ENCODE data around the gene UBIAD1. TPM values are rescaled to one million over a fixed set of nuclear protein-coding genes. Genes with fewer than 3 reads are reported as not detected.

UBIAD1 gene
- total RNA-seq, 6 donors from 2014 or later: 5.9 to 20.8 (median 15.7) TPM

DNA sequence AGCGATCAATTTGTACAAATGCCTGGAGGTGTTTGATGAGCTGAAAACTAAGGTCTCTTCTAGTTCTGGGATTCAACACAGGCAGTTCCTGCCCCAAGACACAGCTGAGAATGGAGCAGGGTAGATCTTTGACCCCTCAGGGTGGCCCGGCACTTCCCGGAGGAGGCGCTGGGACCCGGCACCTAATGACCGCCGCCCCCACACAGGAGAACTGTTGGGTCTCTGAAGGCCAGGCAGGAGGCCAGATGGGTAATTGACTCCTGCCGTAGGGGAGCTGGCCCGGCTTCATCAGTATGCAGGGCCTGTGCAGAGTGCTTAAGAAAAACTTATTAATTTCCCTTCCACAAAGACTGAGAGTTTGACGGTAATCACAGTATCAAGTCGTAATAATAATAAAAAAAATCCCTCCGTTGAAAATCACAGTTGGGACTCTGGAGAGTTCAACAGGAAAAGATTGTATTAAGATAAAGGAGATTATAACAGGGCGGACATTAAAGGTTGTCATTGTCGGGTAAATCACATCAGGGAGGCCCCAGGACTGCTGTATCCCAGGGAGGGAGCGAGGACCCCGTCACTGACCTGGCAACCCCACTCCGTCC lies 51.7 kb downstream of the UBIAD1 start:
- WGBS, 2 donors: 59 to 62% methylated on average over 14 to 17 of the region's 17 CpGs
- DNase-seq: no peak

DNA sequence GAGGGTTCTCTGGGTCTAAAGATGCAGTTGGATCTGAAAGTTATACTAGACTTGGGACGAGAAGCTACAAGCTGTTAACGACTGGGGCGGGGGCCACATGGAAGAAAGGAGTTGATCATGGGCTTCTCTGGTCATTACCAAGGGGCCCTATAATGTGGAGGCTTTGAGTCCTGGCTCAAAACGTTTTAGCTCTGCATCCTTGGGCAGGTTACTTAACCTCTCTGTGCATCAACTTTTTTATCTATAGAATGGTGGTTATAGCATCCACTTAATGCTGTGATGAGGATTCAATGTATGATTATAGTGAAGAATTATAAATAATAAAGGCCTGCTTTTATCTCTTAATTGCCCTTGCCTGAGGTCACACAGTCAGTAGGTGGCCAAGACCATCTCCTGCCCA lies 53.1 kb downstream of the UBIAD1 start:
- TF ChIP-seq POLR2AphosphoS5 (IDR thresholded peaks at IDR 0.05) (no peak), POLR2A (IDR thresholded peaks at IDR 0.05) (no peak)
- TF ChIP-seq, protein P1, sequence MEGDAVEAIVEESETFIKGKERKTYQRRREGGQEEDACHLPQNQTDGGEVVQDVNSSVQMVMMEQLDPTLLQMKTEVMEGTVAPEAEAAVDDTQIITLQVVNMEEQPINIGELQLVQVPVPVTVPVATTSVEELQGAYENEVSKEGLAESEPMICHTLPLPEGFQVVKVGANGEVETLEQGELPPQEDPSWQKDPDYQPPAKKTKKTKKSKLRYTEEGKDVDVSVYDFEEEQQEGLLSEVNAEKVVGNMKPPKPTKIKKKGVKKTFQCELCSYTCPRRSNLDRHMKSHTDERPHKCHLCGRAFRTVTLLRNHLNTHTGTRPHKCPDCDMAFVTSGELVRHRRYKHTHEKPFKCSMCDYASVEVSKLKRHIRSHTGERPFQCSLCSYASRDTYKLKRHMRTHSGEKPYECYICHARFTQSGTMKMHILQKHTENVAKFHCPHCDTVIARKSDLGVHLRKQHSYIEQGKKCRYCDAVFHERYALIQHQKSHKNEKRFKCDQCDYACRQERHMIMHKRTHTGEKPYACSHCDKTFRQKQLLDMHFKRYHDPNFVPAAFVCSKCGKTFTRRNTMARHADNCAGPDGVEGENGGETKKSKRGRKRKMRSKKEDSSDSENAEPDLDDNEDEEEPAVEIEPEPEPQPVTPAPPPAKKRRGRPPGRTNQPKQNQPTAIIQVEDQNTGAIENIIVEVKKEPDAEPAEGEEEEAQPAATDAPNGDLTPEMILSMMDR (IDR thresholded peaks at IDR 0.05): no peak
- 80 to 86% methylated on average over 4 of the region's 4 CpGs for WGBS, 2 donors
- no peak for DNase-seq
- Histone ChIP-seq H3K36me3 (no peaks in the 10 kb centered on the region), H3K4me1 (no peaks in the 10 kb centered on the region), H3K9me3 (no peaks in the 10 kb centered on the region), H3K4me3 (no peak overlapping the region), H3K27ac (no peak overlapping the region), H3K27me3 (no peaks in the 10 kb centered on the region)
- ATAC-seq (ENCODE audit: low FRiP score in 2 of 2): no peak

More for the DNA sequence above, 51.7 kb downstream of the UBIAD1 start:
- no peak overlapping the region for H3K27ac ChIP-seq
- H3K27me3 ChIP-seq: no peaks in the 10 kb centered on the region
- no peaks in the 10 kb centered on the region for H3K9me3 ChIP-seq
- no peaks in the 10 kb centered on the region for H3K36me3 ChIP-seq
- TF ChIP-seq EP300 (IDR thresholded peaks at IDR 0.05) (no peak), POLR2A (IDR thresholded peaks at IDR 0.05) (no peak), POLR2AphosphoS5 (IDR thresholded peaks at IDR 0.05) (no peak)
- TF ChIP-seq, protein P1 (IDR thresholded peaks at IDR 0.05): no peak
- no peaks in the 10 kb centered on the region for H3K4me1 ChIP-seq
- no peak for ATAC-seq (ENCODE audit: low FRiP score in 2 of 2)
- H3K4me3 ChIP-seq: no peak overlapping the region

DNA sequence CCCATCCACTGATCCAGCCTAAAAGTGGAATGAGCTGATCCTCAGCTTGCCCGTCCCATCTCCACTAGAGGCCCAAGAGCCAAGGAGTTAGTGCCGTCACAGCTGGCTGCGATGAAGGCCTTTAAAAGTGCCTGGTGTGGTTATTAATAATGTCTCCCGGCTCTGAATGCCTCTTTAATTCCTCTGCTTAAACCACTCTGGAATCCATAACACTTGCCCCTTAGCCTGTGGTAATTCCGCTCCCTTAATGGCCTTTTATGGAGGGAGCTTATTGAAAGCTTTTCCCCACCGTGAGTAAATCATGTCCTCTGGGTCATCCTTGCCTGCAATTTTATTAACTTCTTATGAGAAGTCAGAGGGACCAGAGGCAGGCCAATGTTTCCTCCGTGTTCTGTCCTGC lies 55.4 kb downstream of the UBIAD1 start:
- ATAC-seq (ENCODE audit: low FRiP score in 2 of 2): no peak
- no peaks in the 10 kb centered on the region for H3K36me3 ChIP-seq
- no peaks in the 10 kb centered on the region for H3K4me1 ChIP-seq
- no peaks in the 10 kb centered on the region for H3K9me3 ChIP-seq
- no peak for DNase-seq
- H3K27me3 ChIP-seq: no peaks in the 10 kb centered on the region
- TF ChIP-seq EP300 (IDR thresholded peaks at IDR 0.05): no peak
- TF ChIP-seq POLR2AphosphoS5 (IDR thresholded peaks at IDR 0.05): no peak
- no peak for TF ChIP-seq POLR2A (IDR thresholded peaks at IDR 0.05)
- TF ChIP-seq, protein P1 (IDR thresholded peaks at IDR 0.05): no peak
- H3K27ac ChIP-seq: no peak overlapping the region
- WGBS, 2 donors: 84 to 85% methylated on average over 7 of the region's 7 CpGs
- H3K4me3 ChIP-seq: no peak overlapping the region

- Histone ChIP-seq H3K27me3 (no peaks in the 10 kb centered on the region), H3K36me3 (no peaks in the 10 kb centered on the region), H3K9me3 (no peaks in the 10 kb centered on the region), H3K27ac (no peak overlapping the region), H3K4me1 (no peaks in the 10 kb centered on the region), H3K4me3 (no peak overlapping the region)
- 71 to 83% methylated on average over 4 of the region's 4 CpGs for WGBS, 2 donors
- DNase-seq: no peak
- TF ChIP-seq POLR2AphosphoS5 (IDR thresholded peaks at IDR 0.05): no peak
- TF ChIP-seq, protein P1 (IDR thresholded peaks at IDR 0.05): no peak
- TF ChIP-seq EP300 (IDR thresholded peaks at IDR 0.05): no peak
- no peak for TF ChIP-seq POLR2A (IDR thresholded peaks at IDR 0.05)
- no peak for ATAC-seq (ENCODE audit: low FRiP score in 2 of 2)
Measured at GRCh38 chr1:11330411-11330810, 57.4 kb downstream of the UBIAD1 start.
